Measurements from ENCODE around the gene GRAP2.

Gene GRAP2

GRCh38 chr22:39877079-39877845 is 23.6 kb upstream of the GRAP2 start:
- no peak for TF ChIP-seq REST (IDR thresholded peaks at IDR 0.05; ENCODE audit: low read depth)
- no peak for TF ChIP-seq FOXM1 (IDR thresholded peaks at IDR 0.05; ENCODE audit: borderline replicate concordance, low read depth)

GRCh38 chr22:39880722-39881121 is 20.2 kb upstream of the GRAP2 start:
- TF ChIP-seq NFIC (IDR thresholded peaks at IDR 0.05) (no peak), TAF1 (IDR thresholded peaks at IDR 0.05; ENCODE audit: low read depth) (no peak), CEBPB (IDR thresholded peaks at IDR 0.05) (no peak), CREB1 (IDR thresholded peaks at IDR 0.05; ENCODE audit: low read depth) (no peak), FOXM1 (IDR thresholded peaks at IDR 0.05; ENCODE audit: borderline replicate concordance, low read depth) (no peak), EP300 (IDR thresholded peaks at IDR 0.05; ENCODE audit: borderline replicate concordance) (no peak), YY1 (IDR thresholded peaks at IDR 0.05; ENCODE audit: low read depth) (no peak), TCF12 (IDR thresholded peaks at IDR 0.05; ENCODE audit: low read depth) (no peak), USF1 (IDR thresholded peaks at IDR 0.05) (no peak), ZBTB7A (IDR thresholded peaks at IDR 0.05; ENCODE audit: low read depth) (no peak), EGR1 (IDR thresholded peaks at IDR 0.05) (no peak), MAX (IDR thresholded peaks at IDR 0.05) (no peak), TEAD4 (IDR thresholded peaks at IDR 0.05) (no peak), REST (IDR thresholded peaks at IDR 0.05; ENCODE audit: low read depth) (no peak), RAD21 (IDR thresholded peaks at IDR 0.05; ENCODE audit: low read depth) (no peak)

GRCh38 chr22:39883057-39883456 is 17.8 kb upstream of the GRAP2 start:
- TF ChIP-seq YY1 (IDR thresholded peaks at IDR 0.05; ENCODE audit: low read depth) (no peak), ZBTB7A (IDR thresholded peaks at IDR 0.05; ENCODE audit: low read depth) (no peak), USF1 (IDR thresholded peaks at IDR 0.05) (no peak), MAX (IDR thresholded peaks at IDR 0.05) (no peak), EP300 (IDR thresholded peaks at IDR 0.05; ENCODE audit: borderline replicate concordance) (no peak), TCF12 (IDR thresholded peaks at IDR 0.05; ENCODE audit: low read depth) (no peak), FOXM1 (IDR thresholded peaks at IDR 0.05; ENCODE audit: borderline replicate concordance, low read depth) (no peak), CEBPB (IDR thresholded peaks at IDR 0.05) (no peak)

GRCh38 chr22:39893526-39893925 is 7.4 kb upstream of the GRAP2 start, which contains the start of gene ENTHD1:
Gene ENTHD1 (minus strand): TSS chr22:39893760. CDS start chr22:39887748, 6,012 bp downstream.
- TF ChIP-seq NFIC (IDR thresholded peaks at IDR 0.05): no peak
- no peak for TF ChIP-seq RAD21 (IDR thresholded peaks at IDR 0.05; ENCODE audit: low read depth)
- TF ChIP-seq YY1 (IDR thresholded peaks at IDR 0.05; ENCODE audit: low read depth): no peak
- TF ChIP-seq TEAD4 (IDR thresholded peaks at IDR 0.05): no peak
- TF ChIP-seq ZBTB7A (IDR thresholded peaks at IDR 0.05; ENCODE audit: low read depth): no peak
- TF ChIP-seq REST (IDR thresholded peaks at IDR 0.05; ENCODE audit: low read depth): no peak
- no peak for TF ChIP-seq EGR1 (IDR thresholded peaks at IDR 0.05)
- no peak for TF ChIP-seq CEBPB (IDR thresholded peaks at IDR 0.05)
